ENCODE results near the gene MPHOSPH6. TPM values are rescaled to one million over a fixed set of nuclear protein-coding genes. Genes with fewer than 3 reads are reported as not detected.

Gene MPHOSPH6
- polyA plus RNA-seq, 1 donor from 2014 or later = 75.1 TPM

GRCh38 chr16:82149536-82149935 is 20.5 kb downstream of the MPHOSPH6 start:
- H3K4me3 ChIP-seq (ENCODE audit: low read length) = no peak overlapping the region
- TF ChIP-seq RAD21 (conservative IDR thresholded peaks at IDR 0.05) (no peak), EP300 (conservative IDR thresholded peaks at IDR 0.05; ENCODE audit: poor library complexity, severe bottlenecking) (no peak), SMC3 (conservative IDR thresholded peaks at IDR 0.05; ENCODE audit: poor library complexity) (no peak), REST (IDR thresholded peaks at IDR 0.05; ENCODE audit: borderline replicate concordance) (no peak), MXI1 (conservative IDR thresholded peaks at IDR 0.05; ENCODE audit: poor library complexity, severe bottlenecking) (no peak), TAF1 (IDR thresholded peaks at IDR 0.05; ENCODE audit: low read depth) (no peak), CTCF (IDR thresholded peaks at IDR 0.05; ENCODE audit: poor library complexity, severe bottlenecking) (no peak), EZH2 (IDR thresholded peaks at IDR 0.05; ENCODE audit: borderline replicate concordance, insufficient read depth, low read length, poor library complexity, severe bottlenecking) (no peak), POLR2AphosphoS5 (IDR thresholded peaks at IDR 0.05) (no peak)
- no peaks in the 10 kb centered on the region for H3F3A ChIP-seq (ENCODE audit: insufficient read depth, low read length, poor library complexity, severe bottlenecking)
- H3K9ac ChIP-seq (ENCODE audit: low read length) = no peak overlapping the region
- no peaks in the 10 kb centered on the region for H3K79me2 ChIP-seq (replicated peaks; ENCODE audit: insufficient read depth, low read length)
- peaks cover 10% of the 10 kb centered on the region for H3K36me3 ChIP-seq (ENCODE audit: insufficient read depth, low read length)
- H2AFZ ChIP-seq (ENCODE audit: low read depth, low read length) = no peak overlapping the region
- H3K4me2 ChIP-seq (ENCODE audit: low read length) = no peak overlapping the region
- no peaks in the 10 kb centered on the region for H3K9me3 ChIP-seq (ENCODE audit: low read length)
- H3K27ac ChIP-seq (ENCODE audit: low read length) = no peak overlapping the region
- H4K20me1 ChIP-seq (ENCODE audit: insufficient read depth) = no peaks in the 10 kb centered on the region
- no peaks in the 10 kb centered on the region for H3K9me2 ChIP-seq (ENCODE audit: insufficient read depth, low read length)
- no peaks in the 10 kb centered on the region for H3K27me3 ChIP-seq (ENCODE audit: insufficient read depth, low read depth, low read length)

- no peaks in the 10 kb centered on the region for H3K9me2 ChIP-seq (ENCODE audit: insufficient read depth, low read length)
- no peak overlapping the region for H2AFZ ChIP-seq (ENCODE audit: low read depth, low read length)
- TF ChIP-seq EZH2 (IDR thresholded peaks at IDR 0.05; ENCODE audit: borderline replicate concordance, insufficient read depth, low read length, poor library complexity, severe bottlenecking) (no peak), CTCF (IDR thresholded peaks at IDR 0.05; ENCODE audit: poor library complexity, severe bottlenecking) (no peak), SMC3 (conservative IDR thresholded peaks at IDR 0.05; ENCODE audit: poor library complexity) (no peak), TAF1 (IDR thresholded peaks at IDR 0.05; ENCODE audit: low read depth) (no peak), REST (IDR thresholded peaks at IDR 0.05; ENCODE audit: borderline replicate concordance) (no peak)
- H3K4me2 ChIP-seq (ENCODE audit: low read length) = no peak overlapping the region
- H3K79me2 ChIP-seq (replicated peaks; ENCODE audit: insufficient read depth, low read length) = no peaks in the 10 kb centered on the region
- H3K9ac ChIP-seq (ENCODE audit: low read length) = no peak overlapping the region
- no peaks in the 10 kb centered on the region for H3K27me3 ChIP-seq (ENCODE audit: insufficient read depth, low read depth, low read length)
- no peak overlapping the region for H3K27ac ChIP-seq (ENCODE audit: low read length)
- H3K36me3 ChIP-seq (ENCODE audit: insufficient read depth, low read length) = peaks cover 10% of the 10 kb centered on the region
- no peaks in the 10 kb centered on the region for H3F3A ChIP-seq (ENCODE audit: insufficient read depth, low read length, poor library complexity, severe bottlenecking)
- H3K4me3 ChIP-seq (ENCODE audit: low read length) = no peak overlapping the region
- no peaks in the 10 kb centered on the region for H4K20me1 ChIP-seq (ENCODE audit: insufficient read depth)
- no peaks in the 10 kb centered on the region for H3K9me3 ChIP-seq (ENCODE audit: low read length)
These were observed 22.5 kb downstream of the MPHOSPH6 start for GRCh38 chr16:82147546-82147945.

Data from neural cell (in vitro differentiated cells).